ENCODE data around the gene TMEM256.
"Not testable (repeated sequence)": the region's sequence is repeated elsewhere in the genome, so short reads cannot be mapped to it uniquely, and the experiment has no call there.

Gene TMEM256

GRCh38 chr17:7380855-7381683 lies 22.8 kb downstream of the TMEM256 start, which contains the start of gene TNK1:
Gene TNK1 (plus strand): TSS chr17:7381089. CDS start chr17:7382927, 1,838 bp downstream.
- peak; percentile 30 for DNase-seq

GRCh38 chr17:7380321-7380720 lies 23.6 kb downstream of the TMEM256 start:
- DNase-seq, result peak; percentile 50

- no peak for DNase-seq
These were observed 24.8 kb downstream of the TMEM256 start for GRCh38 chr17:7379134-7379533.

DNA sequence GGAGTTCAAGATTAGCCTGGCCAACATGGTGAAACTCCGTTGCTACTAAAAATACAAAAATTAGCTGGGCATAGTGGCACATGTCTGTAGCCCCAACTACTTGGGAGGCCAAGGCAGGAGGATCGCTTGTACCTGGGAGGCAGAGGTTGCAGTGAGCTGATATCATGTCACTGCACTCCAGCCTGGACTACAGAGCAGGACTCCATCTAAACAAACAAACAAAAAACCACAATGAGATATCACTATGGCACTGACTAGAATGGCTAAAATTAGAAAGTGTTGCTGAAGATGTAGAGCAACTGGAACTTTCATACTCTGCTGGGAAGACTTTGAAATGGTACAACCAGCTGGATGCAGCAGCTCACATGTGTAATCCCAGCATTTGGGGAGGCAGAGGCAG lies 29.5 kb downstream of the TMEM256 start:
- DNase-seq, result no peak

- no peak for DNase-seq
These were observed 33.0 kb downstream of the TMEM256 start for GRCh38 chr17:7370853-7371252.

- DNase-seq, result no peak
These were observed 34.1 kb downstream of the TMEM256 start for GRCh38 chr17:7369825-7370224.

DNA sequence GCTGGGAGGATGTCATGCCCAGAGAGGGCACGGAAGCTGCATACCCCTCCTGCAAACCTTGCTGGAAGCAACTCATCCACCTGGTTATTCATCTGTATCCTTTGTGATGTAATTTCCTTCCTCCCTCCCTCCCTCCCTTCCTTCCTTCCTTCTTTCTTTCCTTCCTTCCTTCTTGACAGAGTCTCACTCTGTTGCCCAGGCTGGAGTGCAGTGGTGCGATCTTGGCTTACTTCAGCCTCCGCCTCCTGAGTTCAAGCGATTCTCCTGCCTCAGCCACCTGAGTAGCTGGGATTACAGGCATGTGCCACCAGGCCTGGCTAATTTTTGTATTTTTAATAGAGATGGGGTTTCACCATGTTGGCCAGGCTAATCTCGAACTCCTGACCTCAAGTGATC lies 35.3 kb downstream of the TMEM256 start:
- not testable (repeated sequence) for DNase-seq

GRCh38 chr17:7367918-7368598 lies 35.8 kb downstream of the TMEM256 start:
- no peak for DNase-seq

GRCh38 chr17:7367083-7367482 lies 36.8 kb downstream of the TMEM256 start:
- no peak for DNase-seq

- DNase-seq, result not testable (repeated sequence)
These were observed 37.9 kb downstream of the TMEM256 start for GRCh38 chr17:7365963-7366362.

GRCh38 chr17:7363311-7363710 lies 40.6 kb downstream of the TMEM256 start:
- no peak for DNase-seq

- DNase-seq, result no peak
These were observed 42.0 kb downstream of the TMEM256 start for GRCh38 chr17:7361906-7362305.

DNA sequence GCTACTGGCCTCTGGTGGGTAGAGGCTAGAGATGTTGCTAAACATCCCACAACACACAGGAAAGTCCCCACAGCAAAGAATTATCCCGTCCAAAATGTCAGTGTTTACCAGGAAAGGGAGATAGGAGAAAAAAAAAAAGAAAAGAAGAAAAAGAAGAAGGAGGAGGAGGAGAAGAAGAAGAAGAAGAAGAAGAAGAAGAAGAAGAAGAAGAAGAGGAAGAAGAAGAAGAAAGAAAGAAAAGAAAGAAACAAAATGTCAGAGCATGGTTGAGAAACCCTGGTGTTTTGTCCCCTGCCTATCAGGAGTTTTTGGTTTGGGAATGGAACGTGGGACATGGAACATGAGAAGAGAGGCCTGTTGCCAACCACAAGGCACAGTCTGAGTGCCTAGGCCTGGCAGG lies 46.5 kb downstream of the TMEM256 start:
- DNase-seq, result no peak

DNA sequence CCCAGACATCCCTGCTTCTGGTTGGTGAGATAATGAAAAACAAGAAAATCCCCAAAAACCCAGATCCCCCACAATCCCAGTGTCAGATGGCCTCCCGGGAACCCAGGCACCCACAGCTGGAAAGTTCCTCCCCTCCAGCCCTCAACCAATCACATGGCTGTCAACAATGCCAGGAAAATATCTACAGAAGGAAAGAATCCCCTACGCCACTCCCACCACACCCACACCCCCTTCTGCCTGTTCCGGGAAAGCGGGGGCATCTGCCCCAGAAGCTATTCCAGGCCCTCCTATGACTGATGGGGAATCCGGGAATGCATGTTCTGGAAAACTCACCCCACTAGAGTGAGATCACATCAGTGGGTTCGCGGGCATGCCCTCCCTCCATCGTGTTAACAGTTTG lies 47.1 kb downstream of the TMEM256 start:
- no peak for DNase-seq

GRCh38 chr17:7356072-7356549 lies 47.8 kb downstream of the TMEM256 start:
- DNase-seq, result peak; percentile 79

DNA sequence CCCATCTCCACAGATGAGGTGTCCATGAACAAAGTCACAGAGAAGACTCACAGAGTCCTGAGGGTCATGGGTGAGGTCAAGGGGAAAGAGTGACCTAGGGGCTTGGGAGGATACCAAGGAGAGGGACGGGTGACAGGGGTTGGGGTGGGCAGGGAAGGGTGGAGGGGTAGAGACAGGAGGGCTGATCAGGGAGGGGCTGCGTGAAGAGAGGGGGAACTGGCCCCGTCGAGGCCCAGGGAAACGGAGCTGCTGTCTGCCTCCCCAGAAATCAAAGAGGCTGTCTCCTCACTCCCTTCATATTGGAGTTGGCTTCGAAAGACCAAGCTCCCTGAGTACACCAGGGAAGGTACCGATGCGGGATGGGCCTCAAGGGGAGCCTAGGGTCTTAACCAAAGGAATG lies 48.3 kb downstream of the TMEM256 start:
- no peak for DNase-seq

GRCh38 chr17:7355053-7355452 lies 48.8 kb downstream of the TMEM256 start, which contains the start of gene TMEM95:
Gene TMEM95 (plus strand): TSS chr17:7355156. CDS start chr17:7355205, 49 bp downstream.
- peak; percentile 62 for DNase-seq

DNA sequence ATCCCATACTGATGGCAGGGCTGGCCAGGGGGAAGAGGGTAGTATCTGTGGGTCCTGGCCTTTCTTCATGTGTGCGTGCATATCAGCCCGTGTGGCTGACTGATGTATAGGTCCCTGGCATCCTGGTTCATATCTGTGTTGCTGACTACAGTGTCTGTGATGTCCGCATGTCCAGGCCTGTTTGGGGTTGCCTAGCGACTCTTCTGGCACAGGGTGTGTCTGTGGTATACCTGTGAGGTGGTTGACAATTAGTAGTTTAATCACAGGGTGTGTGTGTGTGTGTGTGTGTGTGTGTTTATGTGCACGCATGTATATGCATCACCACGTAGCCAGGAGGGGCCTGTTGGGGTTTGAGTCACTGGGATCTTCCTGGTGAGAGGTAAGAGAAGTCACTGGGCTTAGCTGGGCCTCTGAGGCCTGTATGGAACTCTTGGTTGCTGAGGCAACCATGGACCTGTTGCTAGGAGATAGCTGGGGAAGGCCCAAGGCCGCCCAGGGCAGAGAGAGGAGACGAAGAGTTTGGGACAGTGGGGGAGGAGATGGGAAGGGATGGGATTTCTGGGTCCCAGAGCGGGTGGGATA lies 49.5 kb downstream of the TMEM256 start:
- no peak for DNase-seq

All from right hindlimb (tissue), 1 donor.